HG03575 (cell line): Measurements from ENCODE around the gene DIS3L2.
"Not testable (repeated sequence)": the region's sequence is repeated elsewhere in the genome, so short reads cannot be mapped to it uniquely, and the experiment has no call there.

Experiments
- ATAC-seq: cut with Tn5 transposase; IDR thresholded peaks from one replicate; pipeline ENCODE4 v1.9.1; 2021; ENCODE audit not compliant: unreplicated experiment, insufficient number of reproducible peaks, low FRiP score; ENCODE audit errors: extremely low read depth

The DIS3L2 gene

GRCh38 chr2:232330068-232330999 lies 368.8 kb downstream of the DIS3L2 start:
- no peak for ATAC-seq

- ATAC-seq: not testable (repeated sequence)
Observed at GRCh38 chr2:232331061-232331460, 369.5 kb downstream of the DIS3L2 start.

GRCh38 chr2:232331641-232332040 lies 370.1 kb downstream of the DIS3L2 start:
- ATAC-seq: not testable (repeated sequence)

- ATAC-seq: not testable (repeated sequence)
Observed at GRCh38 chr2:232332244-232332939, 370.9 kb downstream of the DIS3L2 start.

GRCh38 chr2:232332940-232333259 lies 371.4 kb downstream of the DIS3L2 start:
- no peak for ATAC-seq

- ATAC-seq: no peak
Observed at GRCh38 chr2:232333361-232334135, 372.0 kb downstream of the DIS3L2 start.

GRCh38 chr2:232334136-232334884 lies 372.8 kb downstream of the DIS3L2 start:
- ATAC-seq: not testable (repeated sequence)

- ATAC-seq: not testable (repeated sequence)
Observed at GRCh38 chr2:232334885-232335205, 373.3 kb downstream of the DIS3L2 start.

- not testable (repeated sequence) for ATAC-seq
Observed at GRCh38 chr2:232335206-232335858, 373.8 kb downstream of the DIS3L2 start.

GRCh38 chr2:232335859-232336215 lies 374.3 kb downstream of the DIS3L2 start:
- no peak for ATAC-seq

- no peak for ATAC-seq
Observed at GRCh38 chr2:232336241-232336736, 374.8 kb downstream of the DIS3L2 start.

GRCh38 chr2:232336981-232337720 lies 375.6 kb downstream of the DIS3L2 start:
- no peak for ATAC-seq

GRCh38 chr2:232338094-232338758 lies 376.7 kb downstream of the DIS3L2 start:
- not testable (repeated sequence) for ATAC-seq

GRCh38 chr2:232338759-232339106 lies 377.2 kb downstream of the DIS3L2 start:
- ATAC-seq: no peak

GRCh38 chr2:232339121-232340081 lies 377.9 kb downstream of the DIS3L2 start:
- ATAC-seq: no peak

- ATAC-seq: no peak
Observed at GRCh38 chr2:232340171-232340935, 378.8 kb downstream of the DIS3L2 start.
